H1 (cell line): ENCODE measurements around the gene IQCM. TPM values are rescaled to one million over a fixed set of nuclear protein-coding genes. Genes with fewer than 3 reads are reported as not detected.

ENCODE experiments used
- CTCF ChIA-PET: fragments of 300-600 bp; sonication (Branson Sonifier 250); formaldehyde crosslinking; loops from one replicate; lab custom pipeline; 2021; ENCODE audit not compliant: partially characterized antibody; lab: Charles Lee
- POLR2A ChIA-PET: fragments of 300-600 bp; sonication (Branson Sonifier 250); formaldehyde crosslinking; loops from one replicate; lab custom pipeline; 2021; ENCODE audit warnings: inconsistent platforms; ENCODE audit not compliant: partially characterized antibody; lab: Charles Lee
- DNase-seq, 2 experiments: peaks; one replicate each; pipeline versions ENCODE4 v3.0.0 to v3.0.0-alpha.2; 2010 to 2022; ENCODE audit warnings: low spot score in 2 of 2, low read depth in 1 of 2, mixed read lengths in 1 of 2
- FAIRE-seq: peaks from 2 replicates; lab custom pipeline; 2011; peaks lifted over from hg19 to GRCh38; lab: Jason Lieb, UNC
- H2AFZ ChIP-seq: 2 replicates; pipeline ENCODE4 v1.8.1; 2012; ENCODE audit warnings: low read length, inconsistent platforms
- H2AK5ac ChIP-seq: 2 replicates; pipeline ENCODE4 v1.6.1; 2013; ENCODE audit warnings: low read depth, low read length
- H2BK120ac ChIP-seq: replicated peaks from 2 replicates; pipeline ENCODE3; 2013; ENCODE audit warnings: low read depth, low read length, inconsistent platforms
- H2BK12ac ChIP-seq: 2 replicates; pipeline ENCODE4 v1.6.1; 2013; ENCODE audit warnings: low read depth, low read length
- H2BK15ac ChIP-seq: 2 replicates; pipeline ENCODE4 v1.6.1; 2013; ENCODE audit warnings: low read length
- H2BK20ac ChIP-seq: 2 replicates; pipeline ENCODE4 v1.6.1; 2013; ENCODE audit warnings: low read length
- H2BK5ac ChIP-seq: 2 replicates; pipeline ENCODE4 v1.6.1; 2013; ENCODE audit warnings: low read depth, low read length
- H3K14ac ChIP-seq: 2 replicates; pipeline ENCODE4 v1.6.1; 2013; ENCODE audit warnings: inconsistent platforms; ENCODE audit not compliant: insufficient read length
- H3K18ac ChIP-seq: 2 replicates; pipeline ENCODE4 v1.6.1; 2013; ENCODE audit warnings: low read length; ENCODE audit errors: extremely low read depth
- H3K23ac ChIP-seq: 2 replicates; pipeline ENCODE4 v1.6.1; 2013; ENCODE audit warnings: inconsistent platforms; ENCODE audit not compliant: insufficient read length
- H3K23me2 ChIP-seq: 2 replicates; pipeline ENCODE4 v1.6.1; 2013; ENCODE audit warnings: low read depth, low read length
- H3K27ac ChIP-seq: 2 replicates; pipeline ENCODE4 v1.6.1; 2011; ENCODE audit warnings: low read depth, low read length, inconsistent platforms
- H3K27me3 ChIP-seq, 4 experiments: replicated peaks in 1 of 4; 1 replicate in 1 of 4; 2 replicates in 3 of 4; pipeline versions ENCODE4 v1.6.1 to v1.8.1; 2011 to 2013; ENCODE audit warnings: low read length in 3 of 4, mild to moderate bottlenecking in 3 of 4, inconsistent platforms in 2 of 4, mixed read lengths in 2 of 4, moderate library complexity in 1 of 4; ENCODE audit not compliant: control insufficient read depth in 3 of 4, insufficient read depth in 3 of 4; ENCODE audit errors: extremely low read depth in 1 of 4
- H3K36me3 ChIP-seq, 4 experiments: 2 replicates each; pipeline versions ENCODE4 v1.6.1 to v1.8.1; 2011 to 2013; ENCODE audit warnings: mild to moderate bottlenecking in 4 of 4, low read length in 3 of 4, moderate library complexity in 2 of 4, control low read depth in 1 of 4, inconsistent platforms in 1 of 4; ENCODE audit not compliant: insufficient read depth in 4 of 4, control insufficient read depth in 2 of 4
- H3K4ac ChIP-seq: replicated peaks from 2 replicates; pipeline ENCODE3; 2013; ENCODE audit warnings: low read length, low read depth, mixed read lengths, inconsistent platforms; ENCODE audit not compliant: insufficient read length
- H3K4me1 ChIP-seq, 4 experiments: replicated peaks in 1 of 4; 1 replicate in 1 of 4; 2 replicates in 3 of 4; pipeline versions ENCODE4 v1.6.1 to v1.8.1; 2011 to 2013; ENCODE audit warnings: low read length in 3 of 4, inconsistent platforms in 2 of 4, mixed read lengths in 1 of 4; ENCODE audit not compliant: insufficient read depth in 4 of 4, control insufficient read depth in 3 of 4
- H3K4me2 ChIP-seq, 2 experiments: 2 replicates each; pipeline versions ENCODE4 v1.6.1 to v1.8.1; 2011 to 2013; ENCODE audit warnings: low read depth in 2 of 2, low read length in 2 of 2, control low read depth in 1 of 2, inconsistent platforms in 1 of 2, mild to moderate bottlenecking in 1 of 2; ENCODE audit not compliant: insufficient read depth in 1 of 2
- H3K4me3 ChIP-seq, 4 experiments: fragments of 200-600, 300-600 bp in 1 of 4; sonication (generic), shearing (Covaris generic), sonication (Bioruptor Twin) in 1 of 4; 2 replicates each; pipeline versions ENCODE4 v1.5.1 to v1.8.1; 2011 to 2016; ENCODE audit warnings: low read length in 4 of 4, low read depth in 3 of 4, control low read depth in 2 of 4, inconsistent platforms in 2 of 4, mild to moderate bottlenecking in 2 of 4, mixed read lengths in 1 of 4, moderate library complexity in 1 of 4; ENCODE audit not compliant: insufficient read depth in 2 of 4; ENCODE audit errors: extremely low read depth in 1 of 4
- H3K56ac ChIP-seq: replicated peaks from 2 replicates; pipeline ENCODE3; 2013; ENCODE audit warnings: low read depth, mild to moderate bottlenecking, mixed read lengths, low read length, inconsistent platforms; ENCODE audit not compliant: insufficient read length
- H3K79me1 ChIP-seq: 2 replicates; pipeline ENCODE4 v1.6.1; 2013; ENCODE audit warnings: low read depth, low read length, control low read depth
- H3K79me2 ChIP-seq, 2 experiments: 2 replicates each; pipeline versions ENCODE4 v1.6.1 to v1.8.1; 2012 to 2013; ENCODE audit warnings: low read length in 2 of 2, mild to moderate bottlenecking in 2 of 2, inconsistent platforms in 1 of 2; ENCODE audit not compliant: insufficient read depth in 2 of 2, control insufficient read depth in 1 of 2
- H3K9ac ChIP-seq, 4 experiments: replicated peaks in 1 of 4; 1 replicate in 1 of 4; 2 replicates in 3 of 4; pipeline versions ENCODE4 v1.6.1 to v1.8.1; 2011 to 2013; ENCODE audit warnings: low read depth in 3 of 4, low read length in 3 of 4, control low read depth in 2 of 4, mild to moderate bottlenecking in 2 of 4, moderate library complexity in 2 of 4, inconsistent platforms in 1 of 4; ENCODE audit errors: extremely low read depth in 1 of 4
- H3K9me3 ChIP-seq, 2 experiments: 2 replicates each; pipeline versions ENCODE4 v1.6.1 to v1.8.1; 2012 to 2013; ENCODE audit warnings: mild to moderate bottlenecking in 2 of 2, moderate library complexity in 2 of 2, control low read depth in 1 of 2, inconsistent platforms in 1 of 2, low read depth in 1 of 2, low read length in 1 of 2, mixed read lengths in 1 of 2; ENCODE audit not compliant: insufficient read depth in 2 of 2
- H4K20me1 ChIP-seq, 2 experiments: replicated peaks in 1 of 2; 2 replicates each; pipeline versions ENCODE3 to v1.8.1; 2011 to 2013; ENCODE audit warnings: inconsistent platforms in 2 of 2, low read length in 2 of 2, mild to moderate bottlenecking in 1 of 2; ENCODE audit not compliant: insufficient read depth in 2 of 2, control insufficient read depth in 1 of 2
- H4K5ac ChIP-seq: 2 replicates; pipeline ENCODE4 v1.6.1; 2013; ENCODE audit warnings: low read length, low read depth, mixed read lengths, inconsistent platforms; ENCODE audit not compliant: insufficient read length
- H4K8ac ChIP-seq: 2 replicates; pipeline ENCODE4 v1.8.0; 2013; ENCODE audit warnings: mild to moderate bottlenecking, moderate library complexity, low read length, inconsistent platforms; ENCODE audit not compliant: insufficient read depth; ENCODE audit errors: extremely low read depth
- H4K91ac ChIP-seq: replicated peaks from 2 replicates; pipeline ENCODE3; 2013; ENCODE audit warnings: low read length, mixed read lengths, inconsistent platforms; ENCODE audit not compliant: insufficient read length
- ATF2 ChIP-seq: IDR thresholded peaks from 2 replicates; pipeline ENCODE4 v1.6.1; 2012; ENCODE audit warnings: low read length, inconsistent platforms
- EP300 ChIP-seq, 2 experiments: IDR thresholded peaks; 1 replicate in 1 of 2; 2 replicates in 1 of 2; pipeline ENCODE4 v1.6.1; 2011 to 2012; ENCODE audit warnings: low read depth in 2 of 2, low read length in 2 of 2, mild to moderate bottlenecking in 2 of 2, borderline replicate concordance in 1 of 2, inconsistent platforms in 1 of 2, moderate library complexity in 1 of 2
- EZH2 ChIP-seq: fragments of 200-600 bp; sonication (generic); IDR thresholded peaks from 2 replicates; pipeline ENCODE4 v1.7.1; 2012; ENCODE audit warnings: low read depth, mild to moderate bottlenecking, moderate library complexity, low read length, inconsistent platforms; ENCODE audit not compliant: severe bottlenecking
- HDAC6 ChIP-seq: IDR thresholded peaks from one replicate; pipeline ENCODE4 v1.7.1; 2012; ENCODE audit warnings: low read depth, mild to moderate bottlenecking, inconsistent platforms, low read length, moderate library complexity
- JUN ChIP-seq: IDR thresholded peaks from 2 replicates; pipeline ENCODE4 v1.6.1; 2011; ENCODE audit warnings: low read depth, mild to moderate bottlenecking, improper control_type of control experiment, low read length
- MAX ChIP-seq: IDR thresholded peaks from 2 replicates; pipeline ENCODE4 v1.6.1; 2012; ENCODE audit warnings: inconsistent platforms
- NANOG ChIP-seq: IDR thresholded peaks from 2 replicates; pipeline ENCODE4 v1.6.1; 2011; ENCODE audit warnings: low read length, low read depth, mild to moderate bottlenecking, inconsistent platforms; ENCODE audit not compliant: insufficient read depth, poor library complexity, severe bottlenecking
- POLR2A ChIP-seq, 2 experiments: IDR thresholded peaks; 1 replicate in 1 of 2; 2 replicates in 1 of 2; pipeline ENCODE4 v1.6.1; 2011; ENCODE audit warnings: low read depth in 2 of 2, low read length in 2 of 2, mild to moderate bottlenecking in 2 of 2; ENCODE audit errors: control extremely low read depth in 1 of 2
- RXRA ChIP-seq: IDR thresholded peaks from 2 replicates; pipeline ENCODE4 v1.6.1; 2011; ENCODE audit warnings: low read depth, mild to moderate bottlenecking, low read length, moderate library complexity; ENCODE audit not compliant: insufficient read depth
- SIN3A ChIP-seq, 2 experiments: IDR thresholded peaks in 1 of 2; conservative IDR thresholded peaks in 1 of 2; 2 replicates each; pipeline ENCODE4 v1.6.1; 2011 to 2012; ENCODE audit warnings: low read length in 2 of 2, improper control_type of control experiment in 1 of 2, low read depth in 1 of 2, mild to moderate bottlenecking in 1 of 2
- USF2 ChIP-seq: IDR thresholded peaks from 2 replicates; pipeline ENCODE4 v1.6.1; 2011; ENCODE audit warnings: low read length, improper control_type of control experiment
- WGBS, 2 experiments: shearing (Covaris generic) in 1 of 2; methylation state at CpG; one replicate each; pipeline versions ENCODE4 v1.1.6 to v1.1.7; 2013 to 2015; ENCODE audit warnings: low lambda C conversion rate in 2 of 2, mixed read lengths in 2 of 2, inconsistent platforms in 1 of 2, low coverage in 1 of 2, missing lambda C conversion rate in 1 of 2; ENCODE audit not compliant: insufficient replicate concordance in 2 of 2, insufficient coverage in 1 of 2, insufficient read length in 1 of 2; ENCODE audit errors: extremely low coverage in 1 of 2, missing lambda C conversion rate in 1 of 2; 5-methylcytosine and 5-hydroxymethylcytosine counted together
- polyA plus RNA-seq, 7 experiments: library from polyadenylated mRNA; depleted of rRNA in 3 of 7; stranded (reverse) in 5 of 7; unstranded in 2 of 7; fragments of >200 nt in 5 of 7; fragments of 200-250 nt in 2 of 7; gene quantifications; 1 replicate in 5 of 7; 2 replicates in 1 of 7; 4 replicates in 1 of 7; pipeline versions ENCODE4 v1.2.1 to v1.2.3, GENCODE V29; 2011 to 2013; ENCODE audit warnings: missing spikeins in 2 of 7, mixed read lengths in 2 of 7
- total RNA-seq: library from RNA; stranded (reverse); fragmentation: NEBNext Ultra II Directional; extraction: Animal tissue kit (Norgen Biotek cat#: 25700); gene quantifications from 2 replicates; pipeline ENCODE4 v1.2.1, GENCODE V29; 2021

Gene IQCM
- total and polyA plus RNA-seq, 2 of the 8 experiments (the other 6 are each of a cell fraction or from before 2014, with no cell fraction given), result not detected

GRCh38 chr4:149638073-149638472 lies 177.6 kb downstream of the IQCM start:
- Histone ChIP-seq H2AK5ac (no peak overlapping the region), H4K5ac (no peak overlapping the region), H3K14ac (no peak overlapping the region), H3K56ac (no peak overlapping the region), H2BK15ac (no peak overlapping the region), H3K79me1 (no peaks in the 10 kb centered on the region), H3K4me2 (no peak overlapping the region), H3K23ac (no peak overlapping the region), H2BK12ac (no peak overlapping the region), H4K91ac (no peak overlapping the region), H3K79me2 (no peaks in the 10 kb centered on the region), H3K36me3 (no peaks in the 10 kb centered on the region), H2BK20ac (no peak overlapping the region), H2BK120ac (no peak overlapping the region), H2AFZ (no peak overlapping the region), H4K20me1 (no peaks in the 10 kb centered on the region), H3K9me3 (no peaks in the 10 kb centered on the region), H3K4me3 (no peak overlapping the region), H4K8ac (no peak overlapping the region), H3K18ac (no peak overlapping the region), H3K27ac (no peak overlapping the region), H3K9ac (no peak overlapping the region), H3K4ac (no peak overlapping the region), H3K27me3 (no peaks in the 10 kb centered on the region), H2BK5ac (no peak overlapping the region), H3K4me1 (no peaks in the 10 kb centered on the region), H3K23me2 (no peaks in the 10 kb centered on the region)
- no peak for FAIRE-seq
- DNase-seq, result no peak
- CTCF ChIA-PET, result no interaction called here
- WGBS, 2 experiments, result 75% methylated on average over 1 of the region's 1 CpG; no CpG with 5 or more reads in 1 of the 2 experiments
- POLR2A ChIA-PET, result no interaction called here
- TF ChIP-seq RXRA (no peak), NANOG (no peak), EP300 (IDR thresholded peaks at IDR 0.05; ENCODE audit: borderline replicate concordance in 1 of 2, low read depth in 2 of 2, low read length in 2 of 2) (no peak), POLR2A (IDR thresholded peaks at IDR 0.05; ENCODE audit: control extremely low read depth in 1 of 2, low read depth in 2 of 2, low read length in 2 of 2) (no peak), HDAC6 (no peak), JUN (no peak), SIN3A (conservative IDR thresholded peaks at IDR 0.05 in 1 of 2, IDR thresholded peaks at IDR 0.05 in 1 of 2; ENCODE audit: low read depth in 1 of 2, low read length in 2 of 2) (no peak), USF2 (no peak), MAX (no peak), EZH2 (no peak), ATF2 (no peak)
